Parietal lobe (tissue), 2 donors: ENCODE data around the gene GATC. TPM values are rescaled to one million over a fixed set of nuclear protein-coding genes. Genes with fewer than 3 reads are reported as not detected.

Experiments used
- small RNA-seq: library from RNA; depleted of rRNA; stranded (forward); fragments of <200 nt; gene quantifications from one replicate; pipeline ENCODE3, GENCODE V24; 2014; ENCODE audit warnings: low replicate concordance
- total RNA-seq: library from RNA; depleted of rRNA; stranded (reverse); fragments of >200 nt; gene quantifications from one replicate; pipeline ENCODE4 v1.2.3, GENCODE V29; 2014

The GATC gene, protein sequence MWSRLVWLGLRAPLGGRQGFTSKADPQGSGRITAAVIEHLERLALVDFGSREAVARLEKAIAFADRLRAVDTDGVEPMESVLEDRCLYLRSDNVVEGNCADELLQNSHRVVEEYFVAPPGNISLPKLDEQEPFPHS
- total RNA-seq = 30.0 TPM

DNA sequence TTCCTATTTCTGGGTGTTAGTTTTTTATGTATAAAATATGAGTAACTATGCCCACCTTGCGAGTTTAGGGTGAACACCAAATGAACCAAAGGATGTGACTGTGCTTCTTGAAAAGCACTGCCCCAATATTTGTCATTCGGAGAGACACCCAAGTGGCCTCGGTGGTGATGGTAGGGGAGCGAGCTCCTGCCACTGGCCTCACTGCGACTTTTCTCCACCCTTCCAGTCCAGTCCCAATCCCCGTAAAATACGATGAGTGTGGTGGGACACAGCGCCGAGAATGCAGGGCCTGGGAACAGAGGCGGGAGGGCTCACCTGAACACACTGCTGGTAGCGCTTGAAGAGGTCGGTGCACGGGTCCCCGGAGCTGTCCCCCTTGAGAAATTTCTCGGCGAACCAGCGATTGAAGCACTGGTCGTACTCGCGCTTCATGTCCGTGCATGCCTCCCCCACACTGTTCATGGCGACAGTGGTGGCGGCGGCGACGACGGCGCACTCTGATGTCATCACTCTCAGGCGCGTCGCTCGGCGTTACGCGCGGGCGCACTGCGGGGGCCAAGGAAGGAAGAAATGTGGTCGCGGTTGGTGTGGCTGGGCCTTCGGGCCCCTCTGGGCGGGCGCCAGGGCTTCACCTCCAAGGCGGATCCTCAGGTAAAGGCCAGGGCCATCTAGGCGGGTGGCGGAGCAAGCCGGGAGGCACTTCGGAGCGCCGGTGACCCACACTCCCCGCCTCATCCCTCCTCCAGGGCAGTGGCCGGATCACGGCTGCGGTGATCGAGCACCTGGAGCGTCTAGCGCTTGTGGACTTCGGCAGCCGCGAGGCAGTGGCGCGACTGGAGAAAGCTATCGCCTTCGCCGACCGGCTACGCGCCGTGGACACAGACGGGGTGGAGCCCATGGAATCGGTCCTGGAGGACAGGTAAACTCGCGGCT lies at the start of gene GATC, which contains the start of gene TRIAP1:
TSS of gene GATC (plus strand) at position 534 of the 933 bp plus-strand sequence. CDS start at position 571, 37 bp downstream.
TSS of gene TRIAP1 (minus strand) at position 474 of the 933 bp plus-strand sequence. CDS start at position 462, 12 bp downstream.

DNA sequence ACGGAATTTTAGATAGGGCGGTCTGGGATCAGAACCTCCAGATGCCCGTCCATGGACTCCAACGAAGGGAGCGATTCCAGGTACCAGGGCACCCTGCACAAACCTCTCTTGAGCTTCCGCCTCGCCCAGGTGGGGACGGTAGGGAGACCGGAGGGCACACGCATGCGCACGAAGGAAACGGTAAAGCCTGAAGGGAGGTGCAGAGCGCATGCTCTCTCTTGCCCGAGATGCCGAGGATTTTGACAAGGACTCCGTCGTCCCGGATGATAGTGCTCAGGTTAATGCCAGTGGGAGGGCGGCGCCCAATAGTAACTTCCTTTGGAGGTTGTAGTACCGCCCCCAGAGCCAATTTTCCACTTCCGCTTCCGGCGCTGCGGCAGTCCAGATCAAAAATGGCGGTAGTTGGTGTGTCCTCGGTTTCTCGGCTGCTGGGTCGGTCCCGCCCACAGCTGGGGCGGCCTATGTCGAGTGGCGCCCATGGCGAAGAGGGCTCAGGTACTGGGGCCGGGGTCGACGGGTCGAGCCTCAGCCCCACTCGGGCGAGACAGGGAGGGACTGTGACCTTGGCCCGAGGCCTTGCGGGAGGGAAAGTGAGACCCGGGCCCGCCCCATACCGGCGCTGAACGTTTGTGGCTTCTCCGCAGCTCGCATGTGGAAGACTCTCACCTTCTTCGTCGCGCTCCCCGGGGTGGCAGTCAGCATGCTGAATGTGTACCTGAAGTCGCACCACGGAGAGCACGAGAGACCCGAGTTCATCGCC lies 8.3 kb upstream of the GATC start, which contains the start of gene COX6A1:
TSS of gene COX6A1 (plus strand) at position 379 of the 760 bp plus-strand sequence. CDS start at position 393, 14 bp downstream.

DNA sequence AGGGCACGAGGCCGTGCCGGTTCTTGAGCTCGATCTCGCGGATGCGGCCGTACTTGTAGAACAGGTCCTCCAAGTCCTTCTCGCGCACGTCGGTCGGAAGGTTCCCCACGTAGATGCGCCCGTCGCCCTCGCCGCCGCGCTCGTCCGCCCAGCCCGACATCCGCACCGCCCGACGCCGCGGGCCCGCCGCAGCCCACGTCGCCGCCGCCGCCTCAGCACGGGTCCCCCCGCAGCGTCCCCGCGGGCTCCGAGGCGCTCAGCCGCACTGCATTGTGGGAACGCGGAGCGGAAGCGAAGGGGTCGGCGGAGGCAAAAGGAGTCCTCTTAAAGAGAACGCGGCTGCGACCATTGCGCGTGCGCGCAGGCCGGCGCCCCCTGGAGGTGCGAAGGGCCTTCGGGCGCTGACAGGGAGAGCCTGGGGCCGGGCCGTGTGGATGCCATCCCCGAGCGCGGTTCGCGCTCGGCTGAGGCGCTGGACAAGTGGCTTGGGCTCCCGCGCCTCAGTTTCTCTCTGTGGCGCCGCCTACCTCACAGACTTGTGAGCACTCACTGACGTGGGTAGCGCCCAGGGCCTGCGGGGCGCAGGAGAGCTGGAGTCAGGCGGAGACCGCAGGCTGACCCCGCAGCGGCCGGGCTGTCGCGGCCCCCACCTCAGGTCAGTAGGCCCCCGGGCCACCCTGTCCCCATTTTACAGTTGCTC lies 23.4 kb downstream of the GATC start, which contains the start of gene SRSF9:
TSS of gene SRSF9 (minus strand) at position 299 of the 700 bp plus-strand sequence. CDS start at position 160, 139 bp downstream.

DNA sequence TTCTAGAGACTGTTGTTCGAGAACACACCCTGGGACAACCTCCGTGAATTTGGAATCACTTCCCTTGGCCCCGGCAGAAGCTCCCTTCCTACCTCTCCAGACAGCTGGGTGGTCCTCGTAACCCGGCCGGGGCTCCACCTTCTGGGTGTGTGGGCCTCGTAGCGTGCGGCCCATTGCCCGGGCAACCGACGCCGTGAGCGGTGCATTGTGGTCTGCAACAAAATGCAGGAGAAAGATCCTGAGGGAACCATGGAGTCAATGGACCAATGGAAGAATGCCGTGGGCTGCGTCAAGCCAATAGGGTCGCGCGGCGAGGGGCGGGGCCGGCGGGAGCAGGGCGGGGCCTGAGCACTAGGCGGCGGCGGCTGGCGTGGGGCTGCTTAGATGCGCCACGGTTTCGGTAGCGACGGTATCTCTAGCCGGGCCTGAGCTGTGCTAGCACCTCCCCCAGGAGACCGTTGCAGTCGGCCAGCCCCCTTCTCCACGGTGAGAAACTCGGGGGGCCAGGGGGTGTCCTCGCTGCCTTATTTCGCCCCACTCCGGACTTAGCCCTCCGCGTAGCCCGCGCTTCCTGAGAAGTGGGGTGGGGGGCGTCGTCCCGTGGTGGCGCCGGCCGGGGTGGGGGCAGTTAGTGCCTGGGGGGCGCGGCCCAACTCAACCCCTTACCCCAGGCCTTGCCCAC lies 49.6 kb downstream of the GATC start, which contains the start of gene DYNLL1:
TSS of gene DYNLL1 (plus strand) at position 383 of the 682 bp plus-strand sequence. CDS start 309 bp downstream, outside the sequence.

Small RNAs within 50 kb of the gene (small RNA-seq; reads per million reads assigned to genes)
- gene RF00019 = not detected

Other genes starting within 250 kb of the GATC start
- gene RPLP0, start 245.3 kb upstream of the GATC start, total RNA-seq = 1,587 TPM
- gene PXN, start 180.7 kb upstream of the GATC start, total RNA-seq = 5.6 TPM
- under 0.01 TPM for gene RNU4-2, start 154.5 kb upstream of the GATC start, total RNA-seq
- under 0.01 TPM for gene RNU4-1, start 153.2 kb upstream of the GATC start, total RNA-seq
- 2.2 TPM for gene SIRT4, start 144.1 kb upstream of the GATC start, total RNA-seq
- not detected for gene PLA2G1B, start 118.7 kb upstream of the GATC start, total RNA-seq
- gene MSI1, start 77.3 kb upstream of the GATC start, total RNA-seq = 15.0 TPM
- gene COX6A1, start 8.3 kb upstream of the GATC start, total RNA-seq = 329 TPM
- 9.7 TPM for gene TRIAP1, start 60 bp upstream of the GATC start, total RNA-seq
- gene SRSF9, start 23.3 kb downstream of the GATC start, total RNA-seq = 93.9 TPM
- gene DYNLL1, start 49.7 kb downstream of the GATC start, total RNA-seq = 231 TPM
- gene COQ5, start 82.7 kb downstream of the GATC start, total RNA-seq = 16.6 TPM
- gene RNF10, start 87.9 kb downstream of the GATC start, total RNA-seq = 162 TPM
- gene POP5, start 135.0 kb downstream of the GATC start, total RNA-seq = 40.4 TPM
- gene CABP1, start 194.2 kb downstream of the GATC start, total RNA-seq = 6.3 TPM
- gene MLEC, start 240.7 kb downstream of the GATC start, total RNA-seq = 44.8 TPM